Measurements from ENCODE around the gene WIPI1. TPM values are rescaled to one million over a fixed set of nuclear protein-coding genes. Genes with fewer than 3 reads are reported as not detected.

WIPI1 gene
- total and polyA plus RNA-seq, 9 of the 15 experiments (the other 6 are each of a cell fraction or from before 2014, with no cell fraction given) = 3.7 to 23.5 (median 11.8) TPM

DNA sequence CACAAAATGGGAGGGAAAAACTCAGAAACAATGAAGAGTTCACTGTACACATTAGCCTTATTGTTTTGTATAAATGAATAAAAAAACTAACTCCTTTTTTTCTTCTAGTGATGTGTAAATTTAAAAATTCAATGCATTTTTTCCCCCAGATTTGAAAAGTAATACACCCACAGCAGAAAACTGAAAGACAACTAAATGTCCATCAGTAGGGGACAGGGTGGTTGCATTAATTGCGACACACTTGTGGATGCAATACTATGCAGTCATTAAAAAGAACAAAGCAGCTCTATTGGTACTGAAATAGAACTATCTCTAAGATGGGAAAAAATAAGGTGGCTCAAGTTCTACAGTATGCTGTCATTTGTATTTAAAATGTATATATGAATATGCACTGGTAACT lies 13.7 kb upstream of the WIPI1 start:
- in situ Hi-C loops (cut with MboI) (loop anchor here (25.0 kb wide), 1 partner anchor 509 kb away; no protein-coding TSS in a partner anchor), intact Hi-C loops (cut with micrococcal nuclease) (no loop called here)
- Histone ChIP-seq H3K9ac (ENCODE audit: insufficient read depth in 1 of 2, low read depth in 2 of 2, low read length in 2 of 2) (no peak overlapping the region), H3K79me2 (ENCODE audit: control insufficient read depth, insufficient read depth, low read length) (no peaks in the 10 kb centered on the region), H3K27ac (ENCODE audit: extremely low read depth, low read depth, low read length) (no peak overlapping the region), H4K20me1 (replicated peaks; ENCODE audit: control insufficient read depth, insufficient read depth, low read length) (no peaks in the 10 kb centered on the region), H2AFZ (ENCODE audit: low read depth, low read length) (no peak overlapping the region), H3K4me3 (no peak overlapping the region), H3K27me3 (ENCODE audit: control insufficient read depth in 2 of 2, insufficient read depth in 2 of 2, low read length in 2 of 2) (peaks cover 0 to 16% of the 10 kb centered on the region in 2 experiments; a peak in 1 of 5 replicates), H3K9me3 (replicated peaks; ENCODE audit: control insufficient read depth, insufficient read depth, low read depth, low read length) (no peaks in the 10 kb centered on the region), H3K9me1 (ENCODE audit: control insufficient read depth, insufficient read depth, low read length) (no peaks in the 10 kb centered on the region), H3K4me2 (ENCODE audit: insufficient read depth, low read length) (no peak overlapping the region), H3K4me1 (replicated peaks in 1 of 2; ENCODE audit: control insufficient read depth in 2 of 2, insufficient read depth in 2 of 2, low read length in 2 of 2) (no peaks in the 10 kb centered on the region), H3K36me3 (ENCODE audit: control insufficient read depth, insufficient read depth, low read length) (no peaks in the 10 kb centered on the region)
- BruUV-seq (replicated peaks) = no TSS peak
- ChIA-PET CTCF (ENCODE audit: low intra/inter-chr PET ratio) (no interaction called here), POLR2A (interaction anchor here (1.1 kb wide), 1 partner anchor 41 kb away, joined by 4 read pairs; the partner anchor contains the start of gene PRKAR1A)
- no peak for FAIRE-seq
- no peak for DNase-seq (ENCODE audit: extremely low read depth in 1 of 4, low spot score in 3 of 4)
- ATAC-seq = no peak
- 0% methylated on average over 1 of the region's 1 CpG for WGBS (ENCODE audit: insufficient coverage, low coverage, missing lambda C conversion rate)
- TF ChIP-seq PTBP1 (IDR thresholded peaks at IDR 0.05; ENCODE audit: low read depth, low read length) (no peak), CEBPG (CRISPR knock-in tag; IDR thresholded peaks at IDR 0.05) (no peak), CEBPG (tag; conservative IDR thresholded peaks at IDR 0.05 in 1 of 2, IDR thresholded peaks at IDR 0.05 in 1 of 2) (peak; percentile 33 to 45; a peak in 2 of 4 replicates), HDAC8 (tag; IDR thresholded peaks at IDR 0.05) (no peak), RBM17 (IDR thresholded peaks at IDR 0.05; ENCODE audit: borderline replicate concordance, low read depth, low read length) (no peak), RCOR1 (IDR thresholded peaks at IDR 0.05; ENCODE audit: borderline replicate concordance in 1 of 2, low read depth in 2 of 2, low read length in 2 of 2) (no peak)

All from K562 (cell line).